Measurements from ENCODE around the gene PTX4. TPM values are rescaled to one million over a fixed set of nuclear protein-coding genes. Genes with fewer than 3 reads are reported as not detected.
A peak's percentile ranks its signal among the peaks of the same experiment; 100 is the strongest.

PTX4 gene
- total and polyA plus RNA-seq, 4 donors: 0.08 to 0.61 TPM; not detected in 2

- 87% methylated on average over 23 of the region's 23 CpGs for WGBS
- no peaks in the 10 kb centered on the region for H3K27me3 ChIP-seq (ENCODE audit: control insufficient read depth in 4 of 4, insufficient read depth in 4 of 4, low read length in 3 of 4)
- H3K27ac ChIP-seq (ENCODE audit: low read depth in 1 of 2, low read length in 2 of 2): peak overlapping the region; percentile 52 to 78
- H3K36me3 ChIP-seq (ENCODE audit: control insufficient read depth in 4 of 4, insufficient read depth in 3 of 4, low read depth in 1 of 4, low read length in 3 of 4): peaks cover 0 to 18% (median 12%) of the 10 kb centered on the region in 4 donors
- peaks cover 9 to 22% (median 16%) of the 10 kb centered on the region in 4 donors for H3K4me1 ChIP-seq (ENCODE audit: control insufficient read depth in 4 of 4, insufficient read depth in 4 of 4, low read length in 3 of 4)
- no peak for TF ChIP-seq FOXA1 (IDR thresholded peaks at IDR 0.05)
- TF ChIP-seq CTCF (IDR thresholded peaks at IDR 0.05; ENCODE audit: low read depth, low read length, missing input control): no peak
- no peak for TF ChIP-seq SP1 (IDR thresholded peaks at IDR 0.05)
- TF ChIP-seq JUND (IDR thresholded peaks at IDR 0.05): no peak
- no peak for TF ChIP-seq RXRA (IDR thresholded peaks at IDR 0.05)
- no peak for TF ChIP-seq TAF1 (conservative IDR thresholded peaks at IDR 0.05)
- TF ChIP-seq MAX (IDR thresholded peaks at IDR 0.05): no peak
- no peak for TF ChIP-seq ZBTB33 (IDR thresholded peaks at IDR 0.05)
- no peak for TF ChIP-seq FOXA2 (IDR thresholded peaks at IDR 0.05)
- no peak for TF ChIP-seq REST (IDR thresholded peaks at IDR 0.05)
- TF ChIP-seq YY1 (IDR thresholded peaks at IDR 0.05): no peak
- TF ChIP-seq ATF3 (IDR thresholded peaks at IDR 0.05): no peak
- peak overlapping the region; percentile 49 to 65 for H3K9ac ChIP-seq (ENCODE audit: low read depth in 1 of 2, low read length in 2 of 2)
- DNase-seq (ENCODE audit: low spot score): no peak
- peak overlapping the region; percentile 50 to 87 (median 80) for H3K4me3 ChIP-seq (ENCODE audit: low read depth in 1 of 3, low read length in 3 of 3)
- H3K9me3 ChIP-seq (ENCODE audit: control insufficient read depth in 4 of 4, low read length in 3 of 4): no peaks in the 10 kb centered on the region
Measured at GRCh38 chr16:1492082-1492922, 3.6 kb upstream of the PTX4 start.

GRCh38 chr16:1491327-1491726, 2.6 kb upstream of the PTX4 start:
- no peaks in the 10 kb centered on the region for H3K27me3 ChIP-seq (ENCODE audit: control insufficient read depth in 4 of 4, insufficient read depth in 4 of 4, low read length in 3 of 4)
- 91% methylated on average over 12 of the region's 12 CpGs for WGBS
- no peak overlapping the region for H3K27ac ChIP-seq (ENCODE audit: low read depth in 1 of 2, low read length in 2 of 2)
- TF ChIP-seq TAF1 (conservative IDR thresholded peaks at IDR 0.05): no peak
- TF ChIP-seq JUND (IDR thresholded peaks at IDR 0.05): no peak
- H3K9ac ChIP-seq (ENCODE audit: low read depth in 1 of 2, low read length in 2 of 2): no peak overlapping the region
- H3K4me1 ChIP-seq (ENCODE audit: control insufficient read depth in 4 of 4, insufficient read depth in 4 of 4, low read length in 3 of 4): peaks cover 9 to 22% (median 16%) of the 10 kb centered on the region in 4 donors
- no peaks in the 10 kb centered on the region for H3K9me3 ChIP-seq (ENCODE audit: control insufficient read depth in 4 of 4, low read length in 3 of 4)
- H3K4me3 ChIP-seq (ENCODE audit: low read depth in 1 of 3, low read length in 3 of 3): no peak overlapping the region
- H3K36me3 ChIP-seq (ENCODE audit: control insufficient read depth in 4 of 4, insufficient read depth in 3 of 4, low read depth in 1 of 4, low read length in 3 of 4): peaks cover 0 to 11% (median 6%) of the 10 kb centered on the region in 4 donors
- no peak for DNase-seq (ENCODE audit: low spot score)

All from liver (tissue), 9 donors.